Stomach (tissue), 4 donors: Measurements from ENCODE around the gene MYMX.

Experiments used
- EP300 ChIP-seq: sonication (generic); formaldehyde crosslinking; IDR thresholded peaks from one replicate; pipeline ENCODE4 v1.6.1; 2017; ENCODE audit warnings: antibody characterized with exemption
- POLR2A ChIP-seq, 4 donors: fragments of 450-650 bp; IDR thresholded peaks; one replicate each; pipeline ENCODE4 v1.6.1; 2016; ENCODE audit warnings: antibody characterized with exemption in 4 of 4, control low read depth in 2 of 4, mild to moderate bottlenecking in 1 of 4, moderate library complexity in 1 of 4
- POLR2AphosphoS5 ChIP-seq, 3 donors: sonication (generic); formaldehyde crosslinking; IDR thresholded peaks; one replicate each; pipeline ENCODE4 v1.6.1; 2016; ENCODE audit warnings: antibody characterized with exemption in 3 of 3
- TF ChIP-seq, protein P1 (sequence below), 7 experiments: fragments of 450-650 bp in 4 of 7; fragments of 200-600 bp in 3 of 7; sonication (generic) in 3 of 7; IDR thresholded peaks; one replicate each; pipeline ENCODE4 v1.5.1; 2016 to 2019; ENCODE audit warnings: antibody characterized with exemption in 7 of 7, control low read depth in 2 of 7, mild to moderate bottlenecking in 1 of 7

DNA sequence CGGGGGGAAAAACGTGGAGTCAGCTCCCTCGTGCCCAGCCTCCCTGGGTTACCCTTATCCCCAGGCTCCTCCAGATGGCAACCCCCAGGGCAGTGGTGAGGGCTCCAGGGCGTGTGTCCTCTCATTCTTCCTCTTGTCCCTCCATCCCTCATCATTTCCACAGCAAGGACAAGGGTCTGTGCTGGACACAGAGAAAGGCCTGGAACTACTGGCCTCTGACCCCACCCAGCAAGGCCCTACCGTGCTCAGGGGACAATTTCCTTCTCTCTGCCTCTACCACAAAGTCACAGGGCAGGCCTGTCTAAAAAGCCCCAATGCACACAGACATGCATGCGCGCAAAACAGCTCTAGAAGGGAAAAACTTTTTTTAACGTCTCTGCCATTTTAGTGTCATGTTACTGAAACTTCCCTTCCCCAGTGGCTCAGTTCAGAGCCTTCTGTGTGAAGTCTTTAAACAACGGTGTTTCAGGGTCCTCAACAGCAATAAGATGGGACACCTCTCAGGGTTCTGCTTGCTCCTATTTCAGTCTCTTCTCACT is 41.7 kb downstream of the MYMX start:
- TF ChIP-seq, protein P1, sequence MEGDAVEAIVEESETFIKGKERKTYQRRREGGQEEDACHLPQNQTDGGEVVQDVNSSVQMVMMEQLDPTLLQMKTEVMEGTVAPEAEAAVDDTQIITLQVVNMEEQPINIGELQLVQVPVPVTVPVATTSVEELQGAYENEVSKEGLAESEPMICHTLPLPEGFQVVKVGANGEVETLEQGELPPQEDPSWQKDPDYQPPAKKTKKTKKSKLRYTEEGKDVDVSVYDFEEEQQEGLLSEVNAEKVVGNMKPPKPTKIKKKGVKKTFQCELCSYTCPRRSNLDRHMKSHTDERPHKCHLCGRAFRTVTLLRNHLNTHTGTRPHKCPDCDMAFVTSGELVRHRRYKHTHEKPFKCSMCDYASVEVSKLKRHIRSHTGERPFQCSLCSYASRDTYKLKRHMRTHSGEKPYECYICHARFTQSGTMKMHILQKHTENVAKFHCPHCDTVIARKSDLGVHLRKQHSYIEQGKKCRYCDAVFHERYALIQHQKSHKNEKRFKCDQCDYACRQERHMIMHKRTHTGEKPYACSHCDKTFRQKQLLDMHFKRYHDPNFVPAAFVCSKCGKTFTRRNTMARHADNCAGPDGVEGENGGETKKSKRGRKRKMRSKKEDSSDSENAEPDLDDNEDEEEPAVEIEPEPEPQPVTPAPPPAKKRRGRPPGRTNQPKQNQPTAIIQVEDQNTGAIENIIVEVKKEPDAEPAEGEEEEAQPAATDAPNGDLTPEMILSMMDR (IDR thresholded peaks at IDR 0.05) = no peak
- no peak for TF ChIP-seq EP300
- TF ChIP-seq POLR2AphosphoS5 (IDR thresholded peaks at IDR 0.05) = no peak
- no peak for TF ChIP-seq POLR2A (IDR thresholded peaks at IDR 0.05)
